Pancreas (tissue), 10 donors: ENCODE data around the gene P2RY12. TPM values are rescaled to one million over a fixed set of nuclear protein-coding genes. Genes with fewer than 3 reads are reported as not detected.

Experiments
- ATAC-seq, 4 donors: fragments of 200-7000 bp; cut with Tn5 transposase; one replicate each; pipeline versions ENCODE4 v1.8.0 to v1.9.1; 2020; ENCODE audit warnings: mild to moderate bottlenecking in 4 of 4, moderate library complexity in 4 of 4
- DNase-seq, 6 donors: peaks; one replicate each; pipeline ENCODE4 v3.0.0-alpha.2; 2020
- FAIRE-seq: peaks from 2 replicates; lab custom pipeline; 2012; peaks lifted over from hg19 to GRCh38; lab: Jason Lieb, UNC
- H3K27ac ChIP-seq, 4 donors: fragments of 200-600 bp; sonication (generic); 1 replicate in 3 of 4; 2 replicates in 1 of 4; pipeline versions ENCODE4 v1.5.0 to v1.8.0; 2020
- H3K27me3 ChIP-seq, 4 donors: fragments of 200-600 bp; one replicate each; pipeline ENCODE4 v1.8.0; 2021
- H3K36me3 ChIP-seq, 3 donors: fragments of 200-600 bp; sonication (generic) in 1 of 3; one replicate each; pipeline versions ENCODE4 v1.5.0 to v1.8.0; 2020 to 2021
- H3K4me1 ChIP-seq, 3 donors: fragments of 200-600 bp; one replicate each; pipeline ENCODE4 v1.8.0; 2021
- H3K4me3 ChIP-seq, 4 donors: fragments of 200-600 bp; sonication (generic) in 2 of 4; one replicate each; pipeline versions ENCODE4 v1.5.0 to v1.8.0; 2020 to 2021
- H3K9me3 ChIP-seq, 4 donors: fragments of 200-600 bp; one replicate each; pipeline ENCODE4 v1.8.0; 2021
- WGBS, 2 donors: extraction: QIAGEN DNeasy Blood & Tissue Kit; methylation state at CpG; one replicate each; pipeline ENCODE4 v1.1.7; 2013; 5-methylcytosine and 5-hydroxymethylcytosine counted together
- intact Hi-C, 3 donors: fragments of 100-400 bp; cut with DNase I; formaldehyde crosslinking; loops; one replicate each; pipeline versions ENCODE4 v1.11.1 to v1.14.2; 2022
- polyA plus RNA-seq, 2 donors: library from polyadenylated mRNA; stranded (reverse); fragments of 200-250 nt; gene quantifications; one replicate each; pipeline ENCODE4 v1.2.3, GENCODE V29; 2013
- total RNA-seq, 6 donors: library from RNA; stranded (reverse); fragmentation: NEBNext Ultra II Directional in 4 of 6; extraction: Animal tissue kit (Norgen Biotek cat#: 25700) in 4 of 6; gene quantifications; one replicate each; pipeline versions ENCODE4 v1.2.1 to v1.2.4, GENCODE V29; 2021 to 2023
- TF ChIP-seq, protein P1 (sequence below), 4 donors: fragments of 200-600 bp; sonication (generic) in 3 of 4; IDR thresholded peaks; one replicate each; pipeline versions ENCODE4 v1.5.0 to v1.8.0; 2021; ENCODE audit warnings: antibody characterized with exemption in 4 of 4
- donor health status: healthy with polysubstance abuse.
- donor health status: DM: no; HTN: no; CAD: no; lungs with moderate emphysema.
- donor health status: DM: no; HTN: no; CAD: no.
- donor health status: control.
- donor health status: control.
- donor health status: Bipolar disorder and iron deficiency.
- donor health status: DM: yes; HTN: yes; CAD: no.
- donor health status: DM: no; HTN: no; CAD: no.
- donor health status: DM: no; HTN: no; CAD: no.
- donor health status: DM: yes; HTN: yes; CAD: no.

The P2RY12 gene
- total and polyA plus RNA-seq, 8 donors: 0.19 to 3.0 (median 0.33) TPM; not detected in 1

GRCh38 chr3:151314137-151314536 lies 70.4 kb downstream of the P2RY12 start:
- FAIRE-seq: no peak

DNA sequence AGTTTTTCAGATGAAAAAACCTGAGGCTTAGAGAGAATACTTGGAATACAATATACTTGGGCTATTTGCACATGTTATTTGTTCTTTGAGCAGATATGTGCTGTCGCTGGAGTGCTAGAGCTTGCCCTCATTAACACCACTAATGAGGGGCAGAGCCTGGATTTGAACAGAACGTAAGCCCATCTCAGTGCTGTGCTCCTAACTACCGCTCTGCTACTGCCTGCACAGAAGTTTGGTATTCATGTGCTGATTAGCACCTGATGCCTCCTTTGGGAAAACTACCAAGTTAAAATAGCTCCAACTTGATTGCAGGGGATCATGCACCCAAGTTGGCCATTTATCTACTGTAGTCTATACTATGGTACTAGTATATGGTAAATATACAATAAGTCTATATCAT lies 71.6 kb downstream of the P2RY12 start:
- no peaks in the 10 kb centered on the region for H3K27me3 ChIP-seq
- no peak for FAIRE-seq

More at GRCh38 chr3:151314137-151314536, 70.4 kb downstream of the P2RY12 start:
- Histone ChIP-seq H3K4me1 (no peaks in the 10 kb centered on the region), H3K4me3 (no peak overlapping the region), H3K27me3 (no peaks in the 10 kb centered on the region), H3K36me3 (no peaks in the 10 kb centered on the region), H3K27ac (no peak overlapping the region), H3K9me3 (no peaks in the 10 kb centered on the region)
- TF ChIP-seq, protein P1, sequence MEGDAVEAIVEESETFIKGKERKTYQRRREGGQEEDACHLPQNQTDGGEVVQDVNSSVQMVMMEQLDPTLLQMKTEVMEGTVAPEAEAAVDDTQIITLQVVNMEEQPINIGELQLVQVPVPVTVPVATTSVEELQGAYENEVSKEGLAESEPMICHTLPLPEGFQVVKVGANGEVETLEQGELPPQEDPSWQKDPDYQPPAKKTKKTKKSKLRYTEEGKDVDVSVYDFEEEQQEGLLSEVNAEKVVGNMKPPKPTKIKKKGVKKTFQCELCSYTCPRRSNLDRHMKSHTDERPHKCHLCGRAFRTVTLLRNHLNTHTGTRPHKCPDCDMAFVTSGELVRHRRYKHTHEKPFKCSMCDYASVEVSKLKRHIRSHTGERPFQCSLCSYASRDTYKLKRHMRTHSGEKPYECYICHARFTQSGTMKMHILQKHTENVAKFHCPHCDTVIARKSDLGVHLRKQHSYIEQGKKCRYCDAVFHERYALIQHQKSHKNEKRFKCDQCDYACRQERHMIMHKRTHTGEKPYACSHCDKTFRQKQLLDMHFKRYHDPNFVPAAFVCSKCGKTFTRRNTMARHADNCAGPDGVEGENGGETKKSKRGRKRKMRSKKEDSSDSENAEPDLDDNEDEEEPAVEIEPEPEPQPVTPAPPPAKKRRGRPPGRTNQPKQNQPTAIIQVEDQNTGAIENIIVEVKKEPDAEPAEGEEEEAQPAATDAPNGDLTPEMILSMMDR (IDR thresholded peaks at IDR 0.05): no peak
- ATAC-seq (no peak), DNase-seq (no peak)
- intact Hi-C loops: no loop called here
- 80 to 93% methylated on average over 2 of the region's 2 CpGs for WGBS, 2 donors

DNA sequence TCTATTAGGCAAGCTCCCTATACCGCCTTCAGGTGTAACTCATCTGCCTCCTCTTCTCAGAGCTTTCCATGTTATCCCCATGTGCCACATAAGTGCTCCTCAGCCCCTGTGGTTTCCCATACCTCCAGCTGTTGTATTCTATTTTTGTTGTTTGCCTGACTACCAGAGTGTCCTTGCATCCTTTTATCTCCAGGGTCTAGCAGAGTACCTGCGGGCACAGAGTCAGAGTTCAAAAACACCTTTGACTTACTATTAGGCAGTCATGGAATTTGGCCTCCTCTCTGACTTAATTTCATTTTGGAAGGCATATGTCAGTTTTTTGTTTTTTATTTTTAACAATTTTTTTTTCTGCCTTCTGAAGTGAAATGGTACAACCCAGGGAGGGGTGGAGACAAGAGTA lies 75.0 kb downstream of the P2RY12 start:
- TF ChIP-seq, protein P1 (IDR thresholded peaks at IDR 0.05): no peak
- 94 to 98% methylated on average over 2 of the region's 2 CpGs for WGBS, 2 donors
- intact Hi-C loops: no loop called here
- no peaks in the 10 kb centered on the region for H3K27me3 ChIP-seq
- no peak overlapping the region for H3K4me3 ChIP-seq
- DNase-seq (no peak), FAIRE-seq (no peak), ATAC-seq (no peak)
- no peaks in the 10 kb centered on the region for H3K9me3 ChIP-seq
- H3K36me3 ChIP-seq: no peaks in the 10 kb centered on the region
- H3K4me1 ChIP-seq: no peaks in the 10 kb centered on the region
- H3K27ac ChIP-seq: no peak overlapping the region

More for the DNA sequence above, 71.6 kb downstream of the P2RY12 start:
- TF ChIP-seq, protein P1 (IDR thresholded peaks at IDR 0.05): no peak
- no peak for ATAC-seq
- intact Hi-C loops: no loop called here
- H3K9me3 ChIP-seq: no peaks in the 10 kb centered on the region
- no peaks in the 10 kb centered on the region for H3K4me1 ChIP-seq
- H3K36me3 ChIP-seq: no peaks in the 10 kb centered on the region
- 52 to 63% methylated on average over 3 of the region's 3 CpGs for WGBS, 2 donors
- DNase-seq: no peak
- no peak overlapping the region for H3K4me3 ChIP-seq
- H3K27ac ChIP-seq: no peak overlapping the region

DNA sequence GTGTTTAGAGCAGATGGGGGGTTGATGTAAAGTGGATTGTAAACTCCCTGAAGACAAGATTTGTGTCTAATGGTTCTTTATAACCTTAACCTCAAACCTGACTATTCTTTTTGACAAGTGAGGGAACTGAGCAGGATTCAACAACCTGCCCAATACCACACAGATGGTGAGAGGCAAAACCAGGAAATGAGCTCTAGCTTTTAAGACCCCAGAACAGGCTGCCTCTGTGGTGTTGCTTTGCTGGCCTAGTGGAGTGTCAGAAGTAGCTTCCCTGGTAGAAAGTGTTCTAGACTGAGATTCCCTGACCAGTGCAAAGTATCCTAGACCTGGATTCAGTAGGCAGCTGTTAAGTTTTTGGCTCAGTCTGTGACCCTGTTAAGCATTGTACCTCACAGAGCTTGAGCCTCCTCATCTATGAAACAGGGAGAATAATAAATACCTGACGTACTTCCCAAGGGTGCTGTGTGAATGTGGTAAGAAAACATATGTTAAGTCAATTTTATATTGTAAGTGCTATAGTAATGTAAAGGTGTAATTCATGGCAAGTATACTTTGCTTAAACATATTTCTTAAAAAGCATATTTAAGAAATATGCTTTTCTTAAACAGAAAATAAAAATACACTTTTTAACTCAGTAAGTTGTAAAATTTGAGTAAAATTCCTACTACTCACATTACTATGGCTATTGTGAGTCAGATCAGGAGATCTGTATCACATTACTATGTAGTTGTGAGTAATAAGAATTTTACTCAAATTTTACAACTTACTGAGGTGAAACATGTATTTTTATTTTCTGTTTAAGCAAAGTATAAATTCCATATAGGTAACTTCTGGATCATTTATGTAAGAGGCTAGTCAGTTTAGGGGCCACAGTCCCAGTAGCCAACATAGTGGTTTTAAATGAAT lies 76.7 kb downstream of the P2RY12 start:
- Histone ChIP-seq H3K4me3 (no peak overlapping the region), H3K27ac (no peak overlapping the region), H3K4me1 (no peaks in the 10 kb centered on the region), H3K36me3 (no peaks in the 10 kb centered on the region), H3K9me3 (no peaks in the 10 kb centered on the region), H3K27me3 (no peaks in the 10 kb centered on the region)
- FAIRE-seq (no peak), ATAC-seq (no peak), DNase-seq (no peak)
- intact Hi-C loops: no loop called here
- 83 to 94% methylated on average over 1 of the region's 1 CpG for WGBS, 2 donors
- TF ChIP-seq, protein P1 (IDR thresholded peaks at IDR 0.05): no peak

DNA sequence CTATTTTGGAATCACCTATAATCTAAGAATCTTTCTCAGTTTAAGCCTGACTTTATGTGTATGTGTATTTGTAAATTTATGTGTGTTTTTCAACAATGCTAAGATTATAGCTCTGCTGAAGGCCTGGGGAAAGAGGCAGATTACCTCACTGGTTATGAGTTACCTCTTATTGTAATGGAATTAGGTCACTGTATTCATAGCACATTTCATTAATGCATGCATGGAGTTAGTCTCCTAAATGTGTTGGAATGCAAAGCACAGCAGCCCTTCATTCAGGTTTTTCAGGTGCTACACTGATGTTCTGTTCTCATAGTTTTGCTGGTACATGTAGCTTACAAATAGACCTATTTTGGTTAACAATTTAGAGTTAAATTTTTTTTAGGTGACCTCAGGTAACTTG lies 77.4 kb downstream of the P2RY12 start:
- Histone ChIP-seq H3K27ac (no peak overlapping the region), H3K4me3 (no peak overlapping the region), H3K4me1 (no peaks in the 10 kb centered on the region), H3K36me3 (no peaks in the 10 kb centered on the region), H3K27me3 (no peaks in the 10 kb centered on the region), H3K9me3 (no peaks in the 10 kb centered on the region)
- no peak for ATAC-seq
- no peak for DNase-seq
- FAIRE-seq: no peak
- intact Hi-C loops: no loop called here
- TF ChIP-seq, protein P1 (IDR thresholded peaks at IDR 0.05): no peak
